DMS114 treated with DMSO at 0.1 percent for 48 hours (cell line): Measurements from ENCODE around the gene PYM1.
"Not testable (repeated sequence)": the region's sequence is repeated elsewhere in the genome, so short reads cannot be mapped to it uniquely, and the experiment has no call there.

Experiments used
- DNase-seq: peaks from one replicate; lab custom pipeline; 2025; ENCODE audit not compliant: unreplicated experiment; lab: John Stamatoyannopoulos, UW

Gene PYM1

DNA sequence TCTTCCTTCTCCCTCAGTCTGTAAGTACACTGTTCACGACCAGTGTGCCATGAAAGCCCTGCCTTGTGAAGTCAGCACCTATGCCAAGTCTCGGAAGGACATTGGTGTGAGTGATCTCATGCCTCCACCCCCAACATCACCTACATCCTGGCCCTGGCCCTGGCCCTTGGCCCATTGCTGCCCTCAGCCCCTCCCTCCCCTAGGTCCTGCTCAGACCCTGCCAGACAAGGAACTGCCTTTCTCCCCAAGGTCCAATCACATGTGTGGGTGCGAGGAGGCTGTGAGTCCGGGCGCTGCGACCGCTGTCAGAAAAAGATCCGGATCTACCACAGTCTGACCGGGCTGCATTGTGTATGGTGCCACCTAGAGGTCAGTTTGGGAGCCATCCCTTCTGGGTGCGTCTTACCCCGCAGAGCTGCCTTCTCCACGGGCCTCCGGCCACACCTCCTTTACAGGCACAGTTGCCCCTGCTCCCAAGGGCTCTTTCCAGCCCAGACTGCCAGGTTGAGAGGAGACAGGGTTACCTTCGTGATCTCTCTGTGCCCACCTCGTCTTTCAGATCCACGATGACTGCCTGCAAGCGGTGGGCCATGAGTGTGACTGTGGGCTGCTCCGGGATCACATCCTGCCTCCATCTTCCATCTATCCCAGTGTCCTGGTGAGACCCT, 12.5 kb upstream of the PYM1 start:
- DNase-seq = peak; percentile 83

DNA sequence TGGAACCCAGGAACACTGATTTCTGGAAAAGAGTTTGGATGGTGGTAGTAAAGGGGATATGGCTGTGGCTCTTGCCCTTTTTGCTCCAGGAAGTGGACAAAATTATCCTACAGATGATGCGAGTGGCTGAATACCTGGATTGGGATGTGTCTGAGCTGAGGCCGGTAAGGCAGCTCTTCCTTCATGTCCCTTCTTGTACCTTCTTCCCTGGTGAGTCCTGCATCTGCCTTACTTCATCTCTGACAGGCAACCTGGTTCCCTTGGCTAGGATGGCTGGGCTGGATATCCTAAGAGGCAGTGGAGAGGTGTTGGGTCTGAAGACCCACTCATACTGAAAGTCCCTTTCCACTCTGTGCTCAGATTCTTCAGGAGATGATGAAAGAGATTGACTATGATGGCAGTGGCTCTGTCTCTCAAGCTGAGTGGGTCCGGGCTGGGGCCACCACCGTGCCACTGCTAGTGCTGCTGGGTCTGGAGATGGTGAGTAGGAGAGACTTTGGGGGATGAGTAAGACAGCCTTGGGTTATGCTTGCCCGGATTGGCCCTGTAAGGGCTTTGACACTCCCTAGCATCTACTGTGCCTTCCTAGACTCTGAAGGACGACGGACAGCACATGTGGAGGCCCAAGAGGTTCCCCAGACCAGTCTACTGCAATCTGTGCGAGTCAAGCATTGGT, 11.3 kb upstream of the PYM1 start:
- no peak for DNase-seq

DNA sequence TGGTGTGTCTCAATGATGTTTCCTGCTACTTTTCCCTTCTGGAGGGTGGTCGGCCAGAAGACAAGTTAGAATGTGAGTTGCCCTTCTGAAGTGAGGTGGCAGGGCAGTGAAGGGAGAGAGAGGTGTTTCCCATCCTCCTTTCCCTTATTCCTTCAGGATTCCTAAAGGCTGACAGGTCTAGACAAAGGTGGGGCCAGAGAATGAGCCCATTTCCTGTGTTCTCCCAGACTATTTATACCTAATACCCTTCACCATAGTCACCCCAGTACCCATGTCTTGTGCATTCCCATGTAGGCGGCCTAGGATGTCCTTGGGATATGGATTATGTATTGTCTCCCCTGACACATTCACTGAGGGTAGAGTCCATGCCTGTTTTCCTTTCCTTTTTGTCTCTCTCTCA, 10.3 kb upstream of the PYM1 start:
- no peak for DNase-seq

DNA sequence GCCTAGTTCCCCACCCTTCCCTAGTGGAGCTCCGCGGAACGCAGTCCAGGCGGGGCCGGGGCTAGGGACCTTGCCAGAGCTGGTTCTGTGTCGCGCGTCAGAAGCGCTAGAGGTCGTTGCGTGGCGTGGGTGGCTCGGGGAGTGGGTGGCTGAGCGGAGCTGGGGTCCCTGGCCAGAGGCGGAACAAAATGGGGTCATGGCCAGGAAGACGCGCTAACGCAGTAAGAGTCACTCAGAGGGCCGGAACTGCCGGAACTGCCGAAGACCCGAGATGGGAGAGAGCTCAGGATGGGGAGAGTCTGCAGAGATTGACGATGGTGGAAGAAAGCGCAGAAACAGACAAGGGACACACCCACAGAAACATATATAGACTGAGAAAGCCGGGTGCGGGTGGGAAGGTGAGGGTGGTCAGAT, 8.1 kb upstream of the PYM1 start:
- DNase-seq = no peak

DNA sequence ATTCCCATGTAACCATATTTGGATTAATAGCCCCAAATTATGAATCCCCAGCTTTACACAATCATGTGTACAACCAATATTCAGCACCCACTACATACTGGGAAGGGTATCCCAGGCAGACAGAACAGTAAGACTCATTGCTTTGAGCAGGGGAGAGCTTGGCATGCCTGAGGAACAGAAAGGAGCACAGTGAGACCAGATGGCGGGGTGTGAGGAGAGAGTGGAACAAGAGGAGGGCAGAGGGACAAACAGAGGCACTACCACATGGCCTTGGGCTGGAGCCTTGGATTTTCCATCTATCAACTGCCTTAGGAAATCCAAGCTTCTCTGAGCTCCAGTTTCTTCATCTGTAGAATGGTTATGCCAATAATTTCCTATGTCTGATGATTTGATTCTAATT, 7.1 kb upstream of the PYM1 start:
- DNase-seq = no peak

DNA sequence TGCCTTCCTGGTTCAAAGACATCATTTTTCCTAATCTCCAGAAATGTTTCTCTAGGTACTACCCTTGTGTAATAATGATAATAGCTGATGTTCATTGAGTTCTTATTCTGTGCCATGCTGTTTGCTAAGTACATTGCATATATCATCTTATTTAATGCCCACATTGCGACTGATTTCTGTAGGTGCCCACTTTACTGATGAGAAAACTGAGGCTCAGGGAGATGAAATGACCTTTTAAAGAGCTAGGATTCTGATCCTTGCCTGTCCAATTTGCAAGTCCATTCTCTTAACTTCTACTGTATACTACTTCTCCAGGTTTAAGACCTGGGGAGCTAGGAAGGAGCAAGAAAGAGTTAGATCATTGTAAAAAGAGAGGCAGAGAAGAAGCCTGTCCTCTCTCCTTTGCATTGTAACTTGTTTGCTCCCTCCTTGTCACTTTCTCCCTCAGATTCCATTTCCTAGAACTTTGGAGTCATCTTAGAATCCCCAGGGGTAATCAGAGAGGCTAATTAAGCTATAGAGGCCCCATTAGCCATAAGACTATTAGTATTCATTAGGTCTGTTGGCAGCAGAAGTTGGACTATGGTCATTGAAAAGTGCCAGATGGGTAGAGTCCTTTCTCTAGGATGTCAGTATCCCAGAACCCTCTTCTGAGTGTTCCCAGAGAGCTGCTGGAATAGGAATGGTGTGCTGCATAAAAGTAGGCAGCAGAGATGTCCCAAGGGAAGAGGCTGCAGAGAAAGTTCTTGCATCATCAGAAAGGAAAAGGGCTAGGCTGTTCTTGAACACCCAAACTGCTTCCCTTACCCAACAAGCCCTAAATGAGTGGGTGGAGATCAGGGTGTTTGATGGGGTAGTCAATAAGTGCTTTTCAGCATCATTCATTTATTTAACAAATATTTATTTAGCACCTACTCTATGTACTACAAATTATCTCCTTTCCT, 6.4 kb upstream of the PYM1 start:
- no peak for DNase-seq

DNA sequence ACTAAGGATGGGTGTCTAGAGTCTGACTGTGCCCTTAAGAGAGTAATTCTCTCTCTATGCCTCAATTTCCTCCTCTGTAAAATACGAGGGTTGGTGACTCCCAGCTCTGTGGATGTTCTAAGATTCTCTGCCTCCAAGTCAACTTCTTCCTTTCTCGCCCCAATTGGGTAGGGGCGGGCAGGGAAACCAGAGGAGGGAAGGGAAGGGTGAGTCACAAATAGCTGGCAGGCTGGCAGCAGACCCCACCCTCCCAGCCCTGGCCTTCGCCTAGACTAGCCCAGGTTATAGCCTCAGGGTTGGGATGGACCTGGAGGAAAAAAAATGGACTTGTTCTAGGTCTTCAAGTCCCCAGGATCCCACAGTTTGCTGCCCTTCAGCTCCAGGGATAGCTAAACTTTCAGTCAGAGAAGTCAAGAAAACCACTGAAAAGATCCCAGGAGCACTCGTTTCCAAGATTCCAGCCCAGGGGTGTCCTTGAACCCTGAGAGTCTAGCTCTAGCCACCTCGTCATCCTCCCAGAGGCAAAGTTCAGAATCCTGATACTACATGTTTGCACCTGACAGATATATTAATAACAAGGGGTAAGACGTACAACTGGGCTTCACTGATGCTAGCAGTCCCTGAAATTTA, 5.6 kb upstream of the PYM1 start:
- DNase-seq = no peak

DNA sequence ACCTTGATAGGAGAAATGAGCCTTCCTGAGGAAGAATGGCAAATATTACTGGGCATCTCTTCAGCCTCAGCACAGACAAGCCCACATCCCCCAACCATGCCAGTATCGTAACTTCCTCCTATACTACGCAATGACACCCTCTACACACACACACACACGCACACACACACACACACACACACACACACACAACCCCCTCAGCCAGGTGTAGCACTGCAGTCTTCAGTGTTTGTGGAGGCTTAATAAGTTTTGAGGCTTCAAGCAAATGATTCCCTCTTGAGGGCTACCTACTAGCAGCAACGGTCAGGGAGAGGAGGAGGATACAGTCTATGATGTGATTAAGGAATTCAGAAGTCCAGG, 4.8 kb upstream of the PYM1 start:
- DNase-seq = no peak

DNA sequence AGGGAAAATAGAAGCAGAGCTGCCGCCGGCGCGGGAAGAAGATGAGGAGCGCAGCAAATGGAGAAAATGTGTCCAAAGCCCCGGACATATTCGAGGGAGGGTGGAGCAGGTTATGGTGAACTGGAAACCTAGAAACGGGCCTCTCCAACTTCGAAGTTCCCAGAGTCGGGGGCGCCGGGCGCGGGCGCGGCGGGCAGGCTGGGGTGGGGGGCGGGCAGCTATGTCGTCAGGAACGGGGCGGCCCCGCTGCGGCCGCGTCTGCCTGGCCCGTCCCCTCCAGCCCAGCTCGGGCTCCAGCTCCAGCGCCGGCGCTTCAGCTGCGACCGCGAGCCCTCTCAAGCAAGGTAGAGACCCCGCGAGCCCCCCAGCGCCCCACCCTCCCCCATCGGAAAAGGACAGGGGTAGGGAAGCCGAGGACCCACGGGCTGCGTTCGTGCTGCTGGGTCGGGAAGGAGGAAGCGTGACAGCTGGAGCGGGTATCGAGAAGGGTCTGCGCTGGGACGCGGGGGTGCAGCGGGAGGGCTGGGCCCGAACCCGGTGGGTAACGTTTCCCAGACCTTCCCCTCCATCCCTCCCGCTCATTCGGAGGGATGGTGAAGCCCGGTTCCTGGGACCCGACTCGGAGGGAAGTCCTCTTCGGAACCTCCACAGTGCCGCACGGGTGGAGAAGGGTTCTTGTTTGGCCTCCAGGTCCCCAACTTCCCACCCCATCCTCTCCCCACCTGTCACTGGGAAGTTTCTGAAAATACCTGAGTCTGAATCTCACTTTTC, 4.3 kb upstream of the PYM1 start:
- DNase-seq = no peak

DNA sequence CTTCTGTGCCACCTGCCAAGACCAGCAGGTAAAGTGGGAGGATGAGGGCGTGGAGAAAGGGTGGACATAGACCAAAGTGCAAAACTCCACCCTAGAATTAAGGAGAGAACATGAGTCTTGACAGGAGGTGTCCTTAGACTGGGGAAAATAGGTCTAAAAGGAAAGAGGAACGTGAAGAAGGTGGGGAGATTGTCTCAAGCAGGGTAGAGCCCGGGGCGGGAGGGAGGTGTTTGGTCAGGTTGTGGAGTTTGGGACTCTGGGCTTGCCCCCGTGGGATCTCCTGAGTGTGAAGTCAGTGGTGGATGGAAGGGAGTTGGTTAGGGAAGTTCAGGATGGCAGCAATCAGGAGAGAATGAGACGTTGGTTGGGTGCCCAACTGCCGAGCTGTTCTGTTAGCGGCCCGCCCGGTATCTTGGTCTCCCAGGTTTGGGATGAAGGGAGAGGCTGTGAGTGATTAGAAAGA, 3.7 kb upstream of the PYM1 start:
- no peak for DNase-seq

DNA sequence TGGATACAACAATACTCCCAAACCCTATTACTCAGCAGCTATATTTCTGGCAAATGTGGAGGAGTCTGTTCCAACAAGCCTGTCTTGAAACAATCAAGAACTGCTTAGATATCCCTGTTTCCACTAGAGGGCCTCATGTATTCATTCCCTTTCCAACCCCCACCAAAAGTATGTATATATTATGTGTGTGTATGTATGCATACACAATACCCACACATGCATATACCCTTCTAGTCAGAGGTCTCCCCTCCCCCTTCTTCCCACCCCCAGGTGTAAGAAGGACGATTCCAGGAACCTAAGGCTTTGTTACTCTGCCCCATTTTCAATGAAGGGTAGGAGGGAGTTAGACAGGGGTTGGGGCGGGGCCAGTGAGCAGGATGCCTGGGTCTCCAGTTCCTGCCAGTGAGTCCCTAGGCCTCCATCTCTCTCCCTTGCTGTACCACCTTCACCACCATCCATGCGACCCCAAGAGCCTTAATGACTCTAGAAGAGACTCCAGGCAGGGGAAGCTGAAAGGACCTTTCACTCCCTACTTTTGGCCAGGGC, 3.1 kb upstream of the PYM1 start, which contains the start of gene DGKA:
Gene DGKA, plus strand, starts transcription at position 392 of the 546 bp plus-strand sequence. CDS start 5,342 bp downstream, outside the sequence.
- peak; percentile 78 for DNase-seq

DNA sequence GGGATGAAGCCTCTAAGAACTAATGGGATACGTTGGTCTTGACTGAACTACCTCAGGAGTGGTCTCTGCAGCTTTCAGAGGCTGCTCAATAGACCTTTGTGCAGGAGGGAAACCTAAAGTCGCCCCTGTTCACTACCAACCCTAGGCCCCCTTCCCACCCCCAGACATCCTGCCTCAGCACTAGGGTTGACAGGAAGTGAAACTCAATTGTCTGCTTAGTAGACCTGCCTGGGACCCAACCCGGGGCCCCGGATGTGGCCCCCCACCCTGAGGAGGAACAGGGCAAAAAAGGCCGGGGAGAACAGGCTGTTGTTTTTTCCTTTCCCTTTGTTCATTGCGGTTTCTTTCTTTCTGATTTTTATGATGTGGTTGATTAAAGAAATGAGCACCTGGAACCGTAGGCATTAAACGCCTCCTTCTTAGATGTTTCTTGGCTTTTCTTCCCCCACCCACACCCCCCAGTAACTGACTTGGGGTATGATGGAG, 1.7 kb upstream of the PYM1 start:
- DNase-seq = no peak

DNA sequence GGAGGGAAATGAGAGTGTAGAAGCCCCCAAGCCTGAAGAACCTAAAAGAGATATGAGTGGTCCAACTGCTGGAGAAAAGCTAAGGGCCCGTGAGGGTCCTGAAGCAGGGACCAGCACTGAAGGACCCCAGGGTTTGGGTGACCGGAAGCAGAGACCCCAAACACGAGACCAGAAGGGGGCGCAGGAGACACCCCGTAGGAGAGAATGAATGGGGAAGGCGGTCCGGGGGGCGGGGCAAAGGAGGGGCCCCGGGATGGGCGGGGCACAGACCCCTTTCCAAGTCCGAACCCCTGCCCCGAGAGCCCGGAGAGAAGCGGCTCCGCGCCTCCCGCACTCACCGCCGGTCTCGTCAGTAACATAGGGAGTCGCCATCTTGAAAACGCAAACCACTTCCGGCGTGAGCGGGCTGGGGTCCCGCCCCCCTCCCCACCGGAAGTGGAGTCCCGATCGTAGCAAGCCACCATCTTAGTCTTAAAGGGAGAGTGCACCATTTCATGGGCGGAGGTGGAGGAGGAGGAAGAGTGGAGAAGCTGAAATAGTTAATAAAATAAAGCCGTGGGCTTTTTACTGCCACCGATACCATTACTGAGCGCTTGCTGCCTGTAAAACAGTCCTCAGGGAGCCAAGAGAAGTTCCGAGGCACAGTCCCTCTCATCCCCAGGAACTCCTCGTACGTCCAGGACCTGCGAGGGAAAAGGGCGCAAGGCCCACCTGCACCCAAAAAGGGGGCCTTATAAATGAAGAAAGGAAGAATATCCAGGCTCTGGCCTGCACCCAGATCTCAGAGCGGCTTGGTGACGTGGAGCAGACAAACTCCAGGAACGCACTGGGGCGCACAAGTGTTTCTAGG, 731 bp downstream of the PYM1 start:
- DNase-seq = peak; percentile 92

DNA sequence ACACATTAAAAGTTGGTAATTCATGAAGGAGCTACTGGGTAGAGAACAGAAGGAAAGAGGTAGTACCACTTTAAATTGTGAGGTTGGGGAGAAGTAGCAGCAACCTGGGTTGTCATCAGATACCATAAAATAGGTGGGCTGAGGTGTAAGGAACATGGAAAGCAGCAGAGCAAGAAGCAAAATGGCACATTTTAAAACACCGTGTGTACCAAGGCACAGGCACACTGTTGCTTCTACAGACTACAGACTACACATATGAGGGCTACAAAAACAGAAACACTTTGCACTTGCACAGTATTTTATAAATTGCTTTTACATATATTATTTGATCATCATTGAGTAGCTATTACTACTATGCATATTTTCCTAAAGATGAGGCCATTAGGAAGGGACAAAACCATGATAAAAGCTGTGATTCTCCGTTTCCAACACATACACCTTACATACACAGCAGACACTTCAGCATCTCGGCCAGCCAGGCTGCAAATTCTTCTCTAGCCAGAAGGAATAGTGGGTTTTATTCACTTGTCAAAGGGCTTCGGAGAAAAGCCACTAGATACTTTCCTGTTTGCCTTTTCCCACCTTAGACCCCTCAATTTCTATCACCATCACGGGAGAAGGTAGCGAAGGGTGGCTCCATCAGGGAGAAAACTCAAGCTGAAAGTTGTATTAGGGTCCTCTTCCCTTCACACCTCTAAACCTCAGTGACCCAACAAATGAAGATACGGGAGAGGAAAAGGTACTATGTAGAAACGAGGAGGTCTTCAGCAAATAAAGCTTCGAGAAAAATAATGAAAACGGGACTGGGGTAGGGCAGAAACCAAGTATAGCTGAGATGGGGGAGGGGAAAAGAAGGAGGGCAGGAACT, 1.6 kb downstream of the PYM1 start:
- no peak for DNase-seq

DNA sequence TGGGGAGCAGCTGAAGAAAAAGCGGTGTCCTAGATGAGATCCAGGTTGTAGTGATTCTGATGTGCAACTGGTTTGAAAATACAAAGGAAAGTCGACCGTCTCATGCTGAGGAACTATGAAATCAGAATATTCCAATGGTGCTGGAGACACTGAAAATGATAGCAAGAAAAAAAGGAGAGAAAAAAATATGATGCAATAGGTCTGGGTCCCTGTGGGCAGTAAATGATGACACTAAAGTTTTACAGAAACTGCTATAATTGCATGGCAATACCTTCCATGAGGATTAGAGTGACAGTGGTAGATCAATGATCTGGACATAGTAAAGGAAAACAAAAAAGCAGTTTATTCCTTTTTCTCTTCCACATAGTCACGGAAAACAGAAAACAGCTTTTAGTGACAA, 2.3 kb downstream of the PYM1 start:
- no peak for DNase-seq

DNA sequence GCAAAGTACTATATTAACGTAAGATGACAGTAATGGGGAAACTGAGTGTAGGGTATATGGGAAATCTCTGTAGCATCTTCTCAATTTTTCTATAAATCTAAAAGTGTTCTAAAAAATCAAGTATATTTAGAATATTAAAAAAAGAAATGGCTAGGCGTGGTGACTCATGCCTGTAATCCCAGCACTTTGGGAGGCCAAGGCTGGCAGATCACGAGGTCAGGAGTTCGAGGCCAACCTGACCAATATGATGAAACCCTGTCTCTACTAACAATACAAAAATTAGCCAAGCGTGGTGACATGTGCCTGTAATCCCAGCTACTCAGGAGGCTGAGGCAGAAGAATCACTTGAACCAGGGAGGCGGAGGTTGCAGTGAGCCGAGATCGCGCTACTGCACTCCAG, 4.0 kb downstream of the PYM1 start:
- not testable (repeated sequence) for DNase-seq

DNA sequence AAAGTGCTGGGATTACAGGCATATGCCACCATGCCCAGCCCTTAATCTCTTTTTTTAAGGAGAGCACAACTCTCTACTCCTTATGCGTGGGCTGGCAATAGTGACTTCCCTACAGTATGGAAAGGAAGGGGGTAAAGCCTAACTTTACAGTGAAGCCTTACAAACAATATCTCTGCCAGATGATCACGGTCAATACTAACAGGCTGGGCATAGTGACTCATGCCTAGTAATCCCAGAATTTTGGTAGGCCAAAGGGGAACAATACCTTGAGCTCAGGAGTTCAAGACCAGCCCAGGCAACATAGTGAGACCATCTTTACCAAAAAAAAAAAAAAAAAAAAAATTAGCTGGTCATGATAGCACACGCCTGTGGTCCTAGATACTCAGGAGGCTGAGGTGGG, 5.6 kb downstream of the PYM1 start:
- DNase-seq = no peak

DNA sequence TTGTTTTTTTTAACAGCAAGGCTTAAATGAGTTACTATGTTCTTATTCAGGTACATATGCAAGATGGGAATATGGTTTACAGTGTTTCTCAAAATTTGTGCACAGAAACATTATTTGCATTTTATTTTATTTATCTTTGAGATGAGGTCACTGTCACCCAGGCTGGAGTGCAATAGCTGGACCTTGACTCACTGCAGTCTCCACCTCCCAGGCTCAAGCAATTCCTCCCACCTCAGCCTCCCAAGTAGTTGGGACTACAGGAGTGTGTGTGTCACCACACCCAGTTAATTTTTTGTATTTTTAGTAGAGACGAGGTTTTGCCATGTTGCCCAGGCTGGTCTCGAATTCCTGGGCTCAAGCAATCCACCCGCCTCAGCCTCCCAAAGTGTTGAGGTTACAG, 8.7 kb downstream of the PYM1 start:
- not testable (repeated sequence) for DNase-seq
